CD8-positive, alpha-beta memory T cell (primary cell): ENCODE results near the gene C3orf52. TPM values are rescaled to one million over a fixed set of nuclear protein-coding genes. Genes with fewer than 3 reads are reported as not detected.

Experiments used
- CTCF ChIA-PET: fragments of 350-600 bp; sonication (Branson Sonifier 250); formaldehyde crosslinking; loops from one replicate; lab custom pipeline; 2021; ENCODE audit warnings: antibody characterized with exemption; lab: Charles Lee
- POLR2A ChIA-PET: fragments of 350-600 bp; sonication (Branson Sonifier 250); formaldehyde crosslinking; loops from one replicate; lab custom pipeline; 2021; ENCODE audit warnings: antibody characterized with exemption; lab: Charles Lee
- DNase-seq, 5 donors: peaks; one replicate each; pipeline versions ENCODE4 v3.0.0 to v3.0.0-alpha.2; 2020 to 2022; ENCODE audit warnings: mixed read lengths in 1 of 5
- H3K27ac ChIP-seq: one replicate; pipeline ENCODE4 v1.7.0; 2013; ENCODE audit warnings: low read depth, mild to moderate bottlenecking, low read length, moderate library complexity
- H3K27me3 ChIP-seq: 2 replicates; pipeline ENCODE4 v1.7.0; 2013; ENCODE audit warnings: low read length, mild to moderate bottlenecking; ENCODE audit not compliant: insufficient read depth, poor library complexity, severe bottlenecking
- H3K36me3 ChIP-seq: 2 replicates; pipeline ENCODE4 v1.7.0; 2013; ENCODE audit warnings: mild to moderate bottlenecking, low read length, moderate library complexity; ENCODE audit not compliant: insufficient read depth
- H3K4me1 ChIP-seq: 2 replicates; pipeline ENCODE4 v1.7.0; 2013; ENCODE audit warnings: mild to moderate bottlenecking, low read length, moderate library complexity; ENCODE audit not compliant: insufficient read depth
- H3K4me3 ChIP-seq: 2 replicates; pipeline ENCODE4 v1.7.0; 2013; ENCODE audit warnings: mild to moderate bottlenecking, low read length
- H3K9me3 ChIP-seq: 2 replicates; pipeline ENCODE4 v1.7.0; 2013; ENCODE audit warnings: mild to moderate bottlenecking, low read length
- H3K27ac Mint-ChIP-seq, 8 donors: one replicate each; pipeline ENCODE4 v1.8.0; 2020 to 2021; ENCODE audit warnings: mixed read lengths in 8 of 8, mild to moderate bottlenecking in 6 of 8, inconsistent platforms in 3 of 8, moderate library complexity in 3 of 8
- H3K27me3 Mint-ChIP-seq, 2 donors: one replicate each; pipeline ENCODE4 v1.8.0; 2020 to 2021; ENCODE audit warnings: mixed read lengths in 2 of 2, mild to moderate bottlenecking in 1 of 2, moderate library complexity in 1 of 2
- H3K36me3 Mint-ChIP-seq, 3 donors: one replicate each; pipeline ENCODE4 v1.8.0; 2020 to 2021; ENCODE audit warnings: mixed read lengths in 3 of 3, inconsistent platforms in 1 of 3, mild to moderate bottlenecking in 1 of 3
- H3K4me1 Mint-ChIP-seq, 3 donors: one replicate each; pipeline ENCODE4 v1.8.0; 2020 to 2021; ENCODE audit warnings: mixed read lengths in 3 of 3, inconsistent platforms in 1 of 3, mild to moderate bottlenecking in 1 of 3
- H3K4me3 Mint-ChIP-seq, 7 donors: one replicate each; pipeline ENCODE4 v1.8.0; 2020 to 2021; ENCODE audit warnings: mixed read lengths in 7 of 7, mild to moderate bottlenecking in 6 of 7, moderate library complexity in 4 of 7, inconsistent platforms in 2 of 7
- H3K9me3 Mint-ChIP-seq, 5 donors: one replicate each; pipeline ENCODE4 v1.8.0; 2020 to 2022; ENCODE audit warnings: mixed read lengths in 5 of 5, mild to moderate bottlenecking in 3 of 5, moderate library complexity in 2 of 5, inconsistent platforms in 1 of 5
- polyA plus RNA-seq: library from polyadenylated mRNA; unstranded; fragments of 300-500 nt; fragmentation: Illumina TruSeq; gene quantifications from one replicate; pipeline ENCODE4 v1.2.3, GENCODE V29; 2021
- total RNA-seq, 2 experiments: library from RNA; stranded (reverse); gene quantifications; one replicate each; pipeline ENCODE4 v1.2.3, GENCODE V29; 2021

Gene C3orf52
- total and polyA plus RNA-seq, 3 experiments from 2014 or later: 0.12 to 3.4 (median 2.8) TPM

GRCh38 chr3:112097378-112097777, 11.2 kb downstream of the C3orf52 start:
- H3K9me3 Mint-ChIP-seq: no peaks in the 10 kb centered on the region
- CTCF ChIA-PET: no interaction called here
- no peaks in the 10 kb centered on the region for H3K36me3 ChIP-seq
- H3K27me3 Mint-ChIP-seq: peaks cover 6 to 22% of the 10 kb centered on the region in 2 donors
- H3K27me3 ChIP-seq: no peaks in the 10 kb centered on the region
- H3K9me3 ChIP-seq: no peaks in the 10 kb centered on the region
- no peak overlapping the region for H3K4me3 ChIP-seq
- POLR2A ChIA-PET: no interaction called here
- H3K27ac ChIP-seq: no peak overlapping the region
- H3K4me3 Mint-ChIP-seq: no peak overlapping the region
- no peak for DNase-seq
- peaks cover 1 to 12% (median 7%) of the 10 kb centered on the region in 3 donors for H3K4me1 Mint-ChIP-seq
- peaks cover 0 to 6% (median 0%) of the 10 kb centered on the region in 3 donors for H3K36me3 Mint-ChIP-seq
- no peak overlapping the region for H3K27ac Mint-ChIP-seq
- peaks cover 3% of the 10 kb centered on the region for H3K4me1 ChIP-seq

GRCh38 chr3:112101916-112102315, 15.7 kb downstream of the C3orf52 start:
- Histone ChIP-seq H3K36me3 (no peaks in the 10 kb centered on the region), H3K9me3 (no peaks in the 10 kb centered on the region), H3K4me1 (no peaks in the 10 kb centered on the region), H3K27me3 (no peaks in the 10 kb centered on the region), H3K27ac (no peak overlapping the region), H3K4me3 (no peak overlapping the region)
- ChIA-PET POLR2A (no interaction called here), CTCF (interaction anchor here (2.0 kb wide), 1 partner anchor 10 kb away, joined by 7 read pairs; no protein-coding TSS in a partner anchor)
- H3K27me3 Mint-ChIP-seq: peaks cover 2 to 16% of the 10 kb centered on the region in 2 donors
- peaks cover 0 to 3% (median 0%) of the 10 kb centered on the region in 3 donors for H3K36me3 Mint-ChIP-seq
- H3K9me3 Mint-ChIP-seq: no peaks in the 10 kb centered on the region
- no peak for DNase-seq
- H3K27ac Mint-ChIP-seq: peak overlapping the region in 1 of 8 donors; percentile 2
- H3K4me1 Mint-ChIP-seq: no peaks in the 10 kb centered on the region
- H3K4me3 Mint-ChIP-seq: no peak overlapping the region

GRCh38 chr3:112104774-112105173, 18.6 kb downstream of the C3orf52 start:
- Histone ChIP-seq H3K27me3 (no peaks in the 10 kb centered on the region), H3K4me1 (no peaks in the 10 kb centered on the region), H3K27ac (no peak overlapping the region), H3K36me3 (no peaks in the 10 kb centered on the region), H3K9me3 (no peaks in the 10 kb centered on the region), H3K4me3 (no peak overlapping the region)
- Mint-ChIP-seq H3K36me3 (peaks cover 0 to 4% (median 0%) of the 10 kb centered on the region in 3 donors), H3K9me3 (no peaks in the 10 kb centered on the region), H3K27me3 (peaks cover 2 to 6% of the 10 kb centered on the region in 2 donors), H3K27ac (peak overlapping the region in 1 of 8 donors; percentile 27), H3K4me3 (no peak overlapping the region), H3K4me1 (no peaks in the 10 kb centered on the region)
- DNase-seq: no peak
- ChIA-PET CTCF (no interaction called here), POLR2A (no interaction called here)

GRCh38 chr3:112109322-112109721, 23.1 kb downstream of the C3orf52 start:
- H3K36me3 ChIP-seq: no peaks in the 10 kb centered on the region
- H3K4me1 ChIP-seq: no peaks in the 10 kb centered on the region
- no peak overlapping the region for H3K4me3 ChIP-seq
- ChIA-PET CTCF (interaction anchor here (2.1 kb wide), 1 partner anchor 179 kb away, joined by 5 read pairs; no protein-coding TSS in a partner anchor), POLR2A (no interaction called here)
- DNase-seq: no peak
- Mint-ChIP-seq H3K4me1 (peaks cover 0 to 6% (median 5%) of the 10 kb centered on the region in 3 donors), H3K27me3 (peaks cover 3 to 5% of the 10 kb centered on the region in 2 donors), H3K9me3 (no peaks in the 10 kb centered on the region), H3K36me3 (peaks cover 0 to 4% (median 0%) of the 10 kb centered on the region in 3 donors), H3K27ac (no peak overlapping the region), H3K4me3 (no peak overlapping the region)
- no peaks in the 10 kb centered on the region for H3K9me3 ChIP-seq
- H3K27ac ChIP-seq: no peak overlapping the region
- no peaks in the 10 kb centered on the region for H3K27me3 ChIP-seq

GRCh38 chr3:112111785-112112402, 25.7 kb downstream of the C3orf52 start:
- no peak overlapping the region for H3K4me3 ChIP-seq
- no peaks in the 10 kb centered on the region for H3K9me3 Mint-ChIP-seq
- H3K36me3 ChIP-seq: no peaks in the 10 kb centered on the region
- no peak overlapping the region for H3K4me3 Mint-ChIP-seq
- no peaks in the 10 kb centered on the region for H3K4me1 ChIP-seq
- no peaks in the 10 kb centered on the region for H3K9me3 ChIP-seq
- ChIA-PET CTCF (interaction anchor here (0.6 to 2.1 kb wide), 32 partner anchors 9 to 434 kb away, joined by 3 to 16 read pairs (median 4); partner anchors contain the start of genes BTLA, CD200 and GCSAM), POLR2A (no interaction called here)
- peak; percentile 16 to 70 (median 48) for DNase-seq
- no peak overlapping the region for H3K27ac ChIP-seq
- H3K27me3 Mint-ChIP-seq: peaks cover 0 to 5% of the 10 kb centered on the region in 2 donors
- peaks cover 0 to 4% (median 0%) of the 10 kb centered on the region in 3 donors for H3K36me3 Mint-ChIP-seq
- H3K4me1 Mint-ChIP-seq: peaks cover 0 to 6% (median 5%) of the 10 kb centered on the region in 3 donors
- no peak overlapping the region for H3K27ac Mint-ChIP-seq
- H3K27me3 ChIP-seq: no peaks in the 10 kb centered on the region

GRCh38 chr3:112114576-112115160, 28.5 kb downstream of the C3orf52 start:
- no peaks in the 10 kb centered on the region for H3K9me3 ChIP-seq
- peaks cover 0 to 9% of the 10 kb centered on the region in 2 donors for H3K27me3 Mint-ChIP-seq
- H3K4me3 ChIP-seq: no peak overlapping the region
- ChIA-PET CTCF (no interaction called here), POLR2A (no interaction called here)
- peaks cover 0 to 4% (median 0%) of the 10 kb centered on the region in 3 donors for H3K36me3 Mint-ChIP-seq
- H3K27ac ChIP-seq: no peak overlapping the region
- no peak for DNase-seq
- H3K4me1 ChIP-seq: peaks cover under 1% of the 10 kb centered on the region
- H3K27me3 ChIP-seq: no peaks in the 10 kb centered on the region
- H3K4me3 Mint-ChIP-seq: no peak overlapping the region
- no peaks in the 10 kb centered on the region for H3K36me3 ChIP-seq
- H3K9me3 Mint-ChIP-seq: no peaks in the 10 kb centered on the region
- no peak overlapping the region for H3K27ac Mint-ChIP-seq
- peaks cover 5 to 20% (median 18%) of the 10 kb centered on the region in 3 donors for H3K4me1 Mint-ChIP-seq

GRCh38 chr3:112115161-112115739, 29.1 kb downstream of the C3orf52 start:
- no peak for DNase-seq
- H3K27ac ChIP-seq: no peak overlapping the region
- peaks cover 11 to 26% (median 24%) of the 10 kb centered on the region in 3 donors for H3K4me1 Mint-ChIP-seq
- H3K27me3 ChIP-seq: no peaks in the 10 kb centered on the region
- no peaks in the 10 kb centered on the region for H3K36me3 ChIP-seq
- CTCF ChIA-PET: no interaction called here
- peaks cover 6% of the 10 kb centered on the region for H3K4me1 ChIP-seq
- H3K36me3 Mint-ChIP-seq: peaks cover 0 to 4% (median 0%) of the 10 kb centered on the region in 3 donors
- no peaks in the 10 kb centered on the region for H3K9me3 ChIP-seq
- no peaks in the 10 kb centered on the region for H3K9me3 Mint-ChIP-seq
- H3K4me3 Mint-ChIP-seq: no peak overlapping the region
- H3K27me3 Mint-ChIP-seq: peaks cover 0 to 9% of the 10 kb centered on the region in 2 donors
- H3K4me3 ChIP-seq: no peak overlapping the region
- H3K27ac Mint-ChIP-seq: peak overlapping the region in 1 of 8 donors; percentile 0
- POLR2A ChIA-PET: no interaction called here
